ENCODE results near the gene ETV5.

ETV5 gene

GRCh38 chr3:186095561-186096081 is 13.3 kb downstream of the ETV5 start:
- DNase-seq (ENCODE audit: low spot score): no peak

- DNase-seq (ENCODE audit: low spot score): no peak
Observed at GRCh38 chr3:186094696-186095425, 14.0 kb downstream of the ETV5 start.

GRCh38 chr3:186094271-186094670 is 14.6 kb downstream of the ETV5 start:
- DNase-seq (ENCODE audit: low spot score): no peak

GRCh38 chr3:186093271-186093900 is 15.5 kb downstream of the ETV5 start:
- no peak for DNase-seq (ENCODE audit: low spot score)

GRCh38 chr3:186092360-186093070 is 16.4 kb downstream of the ETV5 start:
- no peak for DNase-seq (ENCODE audit: low spot score)

GRCh38 chr3:186090901-186091300 is 18.0 kb downstream of the ETV5 start:
- no peak for DNase-seq (ENCODE audit: low spot score)

GRCh38 chr3:186088335-186088734 is 20.6 kb downstream of the ETV5 start:
- DNase-seq (ENCODE audit: low spot score): no peak

- no peak for DNase-seq (ENCODE audit: low spot score)
Observed at GRCh38 chr3:186084264-186084663, 24.6 kb downstream of the ETV5 start.

- no peak for DNase-seq (ENCODE audit: low spot score)
Observed at GRCh38 chr3:186083746-186084145, 25.1 kb downstream of the ETV5 start.

- no peak for DNase-seq (ENCODE audit: low spot score)
Observed at GRCh38 chr3:186082150-186082549, 26.7 kb downstream of the ETV5 start.

GRCh38 chr3:186081678-186082077 is 27.2 kb downstream of the ETV5 start:
- no peak for DNase-seq (ENCODE audit: low spot score)

- no peak for DNase-seq (ENCODE audit: low spot score)
Observed at GRCh38 chr3:186080849-186081438, 27.9 kb downstream of the ETV5 start.

GRCh38 chr3:186079925-186080324 is 29.0 kb downstream of the ETV5 start:
- DNase-seq (ENCODE audit: low spot score): no peak

GRCh38 chr3:186077466-186077865 is 31.4 kb downstream of the ETV5 start:
- DNase-seq (ENCODE audit: low spot score): no peak

- DNase-seq (ENCODE audit: low spot score): no peak
Observed at GRCh38 chr3:186075931-186076567, 32.8 kb downstream of the ETV5 start.

GRCh38 chr3:186075489-186075888 is 33.4 kb downstream of the ETV5 start:
- DNase-seq (ENCODE audit: low spot score): no peak

GRCh38 chr3:186073641-186074040 is 35.2 kb downstream of the ETV5 start:
- no peak for DNase-seq (ENCODE audit: low spot score)

- no peak for DNase-seq (ENCODE audit: low spot score)
Observed at GRCh38 chr3:186070996-186071395, 37.9 kb downstream of the ETV5 start.

GRCh38 chr3:186070550-186070949 is 38.3 kb downstream of the ETV5 start:
- DNase-seq (ENCODE audit: low spot score): no peak

- DNase-seq (ENCODE audit: low spot score): no peak
Observed at GRCh38 chr3:186070133-186070532, 38.8 kb downstream of the ETV5 start.

- no peak for DNase-seq (ENCODE audit: low spot score)
Observed at GRCh38 chr3:186069199-186069598, 39.7 kb downstream of the ETV5 start.

GRCh38 chr3:186068243-186068552 is 40.7 kb downstream of the ETV5 start:
- DNase-seq (ENCODE audit: low spot score): no peak
